Thyroid gland (tissue), 4 donors: ENCODE data around the gene CPNE8.

ENCODE experiments used
- CTCF ChIP-seq, 6 experiments: fragments of 200-600 bp in 3 of 6; fragments of 450-650 bp in 3 of 6; sonication (generic) in 3 of 6; IDR thresholded peaks; one replicate each; pipeline ENCODE4 v1.5.1; 2016 to 2019; ENCODE audit warnings: antibody characterized with exemption in 6 of 6, mild to moderate bottlenecking in 2 of 6, inconsistent platforms in 1 of 6, moderate library complexity in 1 of 6
- POLR2A ChIP-seq, 2 donors: fragments of 450-650 bp; IDR thresholded peaks; one replicate each; pipeline ENCODE4 v1.6.1; 2017; ENCODE audit warnings: antibody characterized with exemption in 2 of 2, mild to moderate bottlenecking in 2 of 2, moderate library complexity in 1 of 2

- TF ChIP-seq CTCF (IDR thresholded peaks at IDR 0.05) (no peak), POLR2A (IDR thresholded peaks at IDR 0.05) (no peak)
Observed at GRCh38 chr12:38746744-38747143, 158.6 kb downstream of the CPNE8 start.
